HG03045 (cell line): ENCODE data around the gene EPB41L1.
"Not testable (repeated sequence)": the region's sequence is repeated elsewhere in the genome, so short reads cannot be mapped to it uniquely, and the experiment has no call there.

Experiments
- ATAC-seq: cut with Tn5 transposase; IDR thresholded peaks from one replicate; pipeline ENCODE4 v1.9.1; 2021; ENCODE audit warnings: mild to moderate bottlenecking, moderate library complexity; ENCODE audit not compliant: unreplicated experiment

The EPB41L1 gene

GRCh38 chr20:36125097-36125496 is 29.4 kb upstream of the EPB41L1 start:
- ATAC-seq = no peak

GRCh38 chr20:36126836-36127527 is 27.6 kb upstream of the EPB41L1 start:
- ATAC-seq = no peak

- ATAC-seq = no peak
Measured at GRCh38 chr20:36128463-36129159, 25.9 kb upstream of the EPB41L1 start.

- ATAC-seq = no peak
Measured at GRCh38 chr20:36129160-36129543, 25.4 kb upstream of the EPB41L1 start.

GRCh38 chr20:36130390-36130789 is 24.1 kb upstream of the EPB41L1 start:
- no peak for ATAC-seq

- ATAC-seq = no peak
Measured at GRCh38 chr20:36132802-36133211, 21.7 kb upstream of the EPB41L1 start.

- ATAC-seq = no peak
Measured at GRCh38 chr20:36133821-36134220, 20.7 kb upstream of the EPB41L1 start.

- ATAC-seq = no peak
Measured at GRCh38 chr20:36135159-36135558, 19.4 kb upstream of the EPB41L1 start.

GRCh38 chr20:36135821-36136220 is 18.7 kb upstream of the EPB41L1 start:
- ATAC-seq = no peak

- not testable (repeated sequence) for ATAC-seq
Measured at GRCh38 chr20:36137313-36137712, 17.2 kb upstream of the EPB41L1 start.

GRCh38 chr20:36141310-36141709 is 13.2 kb upstream of the EPB41L1 start:
- ATAC-seq = no peak

GRCh38 chr20:36144336-36144735 is 10.2 kb upstream of the EPB41L1 start:
- no peak for ATAC-seq

- no peak for ATAC-seq
Measured at GRCh38 chr20:36145877-36146707, 8.4 kb upstream of the EPB41L1 start.

- ATAC-seq = no peak
Measured at GRCh38 chr20:36147690-36148089, 6.8 kb upstream of the EPB41L1 start.

- ATAC-seq = no peak
Measured at GRCh38 chr20:36148439-36148838, 6.1 kb upstream of the EPB41L1 start.

- no peak for ATAC-seq
Measured at GRCh38 chr20:36149012-36149411, 5.5 kb upstream of the EPB41L1 start.

- ATAC-seq = no peak
Measured at GRCh38 chr20:36149469-36149868, 5.1 kb upstream of the EPB41L1 start.

GRCh38 chr20:36150489-36150846 is 4.1 kb upstream of the EPB41L1 start:
- no peak for ATAC-seq

GRCh38 chr20:36150847-36151539 is 3.5 kb upstream of the EPB41L1 start:
- ATAC-seq = no peak

GRCh38 chr20:36152261-36152660 is 2.3 kb upstream of the EPB41L1 start:
- no peak for ATAC-seq

GRCh38 chr20:36153204-36153603 is 1.3 kb upstream of the EPB41L1 start:
- no peak for ATAC-seq
